Muscle layer of duodenum (tissue), 2 donors: ENCODE measurements around the gene BOLA3.

ENCODE experiments used
- H3K27ac ChIP-seq: one replicate; pipeline ENCODE4 v1.7.0; 2013; ENCODE audit warnings: mild to moderate bottlenecking, low read length
- H3K27me3 ChIP-seq: one replicate; pipeline ENCODE4 v1.7.0; 2013; ENCODE audit warnings: low read depth, mild to moderate bottlenecking, control low read depth, low read length
- H3K36me3 ChIP-seq, 2 donors: one replicate each; pipeline ENCODE4 v1.7.0; 2013; ENCODE audit warnings: low read length in 2 of 2, control low read depth in 1 of 2, mild to moderate bottlenecking in 1 of 2; ENCODE audit not compliant: insufficient read depth in 2 of 2, control insufficient read depth in 1 of 2
- H3K4me1 ChIP-seq, 2 donors: one replicate each; pipeline ENCODE4 v1.7.0; 2013; ENCODE audit warnings: low read length in 2 of 2, mild to moderate bottlenecking in 2 of 2, control low read depth in 1 of 2, moderate library complexity in 1 of 2; ENCODE audit not compliant: insufficient read depth in 2 of 2, control insufficient read depth in 1 of 2
- H3K4me3 ChIP-seq, 2 donors: one replicate each; pipeline ENCODE4 v1.7.0; 2013; ENCODE audit warnings: low read length in 2 of 2, low read depth in 1 of 2, mild to moderate bottlenecking in 1 of 2
- H3K9me3 ChIP-seq, 2 donors: one replicate each; pipeline ENCODE4 v1.7.0; 2013; ENCODE audit warnings: low read length in 2 of 2, control low read depth in 1 of 2, mild to moderate bottlenecking in 1 of 2; ENCODE audit not compliant: control insufficient read depth in 1 of 2
- donor health status: healthy.

The BOLA3 gene

GRCh38 chr2:74119339-74119738 lies 28.4 kb downstream of the BOLA3 start:
- H3K9me3 ChIP-seq = peaks cover 3 to 6% of the 10 kb centered on the region in 2 donors
- H3K4me1 ChIP-seq = no peaks in the 10 kb centered on the region
- no peaks in the 10 kb centered on the region for H3K36me3 ChIP-seq
- peak overlapping the region in 1 of 2 donors; percentile 77 for H3K4me3 ChIP-seq
- H3K27me3 ChIP-seq = no peaks in the 10 kb centered on the region
- no peak overlapping the region for H3K27ac ChIP-seq

GRCh38 chr2:74111380-74111779 lies 36.3 kb downstream of the BOLA3 start:
- H3K36me3 ChIP-seq = no peaks in the 10 kb centered on the region
- H3K27me3 ChIP-seq = no peaks in the 10 kb centered on the region
- H3K4me1 ChIP-seq = no peaks in the 10 kb centered on the region
- H3K4me3 ChIP-seq = no peak overlapping the region
- H3K27ac ChIP-seq = no peak overlapping the region
- no peaks in the 10 kb centered on the region for H3K9me3 ChIP-seq

GRCh38 chr2:74110537-74110936 lies 37.2 kb downstream of the BOLA3 start:
- H3K36me3 ChIP-seq = no peaks in the 10 kb centered on the region

GRCh38 chr2:74109551-74109950 lies 38.2 kb downstream of the BOLA3 start:
- no peaks in the 10 kb centered on the region for H3K4me1 ChIP-seq
- H3K4me3 ChIP-seq = no peak overlapping the region
- H3K27me3 ChIP-seq = no peaks in the 10 kb centered on the region
- no peaks in the 10 kb centered on the region for H3K9me3 ChIP-seq
- no peak overlapping the region for H3K27ac ChIP-seq
- H3K36me3 ChIP-seq = no peaks in the 10 kb centered on the region

More at GRCh38 chr2:74110537-74110936, 37.2 kb downstream of the BOLA3 start:
- Histone ChIP-seq H3K4me3 (no peak overlapping the region), H3K27ac (no peak overlapping the region), H3K9me3 (no peaks in the 10 kb centered on the region), H3K27me3 (no peaks in the 10 kb centered on the region), H3K4me1 (no peaks in the 10 kb centered on the region)

- H3K27ac ChIP-seq = no peak overlapping the region
- peaks cover 0 to 9% of the 10 kb centered on the region in 2 donors for H3K36me3 ChIP-seq
- no peaks in the 10 kb centered on the region for H3K27me3 ChIP-seq
- H3K9me3 ChIP-seq = no peaks in the 10 kb centered on the region
- H3K4me1 ChIP-seq = no peaks in the 10 kb centered on the region
- H3K4me3 ChIP-seq = no peak overlapping the region
Measured at GRCh38 chr2:74107071-74107470, 40.6 kb downstream of the BOLA3 start.

- Histone ChIP-seq H3K27ac (no peak overlapping the region), H3K27me3 (no peaks in the 10 kb centered on the region), H3K9me3 (no peaks in the 10 kb centered on the region), H3K36me3 (peaks cover 8 to 25% of the 10 kb centered on the region in 2 donors), H3K4me3 (no peak overlapping the region), H3K4me1 (no peaks in the 10 kb centered on the region)
Measured at GRCh38 chr2:74105413-74105812, 42.3 kb downstream of the BOLA3 start.

GRCh38 chr2:74104839-74105238 lies 42.9 kb downstream of the BOLA3 start:
- Histone ChIP-seq H3K27ac (no peak overlapping the region), H3K36me3 (peaks cover 12 to 31% of the 10 kb centered on the region in 2 donors)

GRCh38 chr2:74103763-74104162 lies 43.9 kb downstream of the BOLA3 start:
- Histone ChIP-seq H3K27ac (no peak overlapping the region), H3K4me1 (no peaks in the 10 kb centered on the region), H3K36me3 (peaks cover 19 to 40% of the 10 kb centered on the region in 2 donors), H3K9me3 (no peaks in the 10 kb centered on the region), H3K4me3 (no peak overlapping the region), H3K27me3 (no peaks in the 10 kb centered on the region)

More at GRCh38 chr2:74104839-74105238, 42.9 kb downstream of the BOLA3 start:
- Histone ChIP-seq H3K4me1 (no peaks in the 10 kb centered on the region), H3K4me3 (no peak overlapping the region), H3K9me3 (no peaks in the 10 kb centered on the region), H3K27me3 (no peaks in the 10 kb centered on the region)

- H3K36me3 ChIP-seq = peaks cover 19 to 40% of the 10 kb centered on the region in 2 donors
- H3K4me3 ChIP-seq = no peak overlapping the region
- no peak overlapping the region for H3K27ac ChIP-seq
Measured at GRCh38 chr2:74102516-74102915, 45.2 kb downstream of the BOLA3 start.

GRCh38 chr2:74101574-74102300 lies 46.0 kb downstream of the BOLA3 start:
- peaks cover 19 to 40% of the 10 kb centered on the region in 2 donors for H3K36me3 ChIP-seq
- no peak overlapping the region for H3K4me3 ChIP-seq
- no peaks in the 10 kb centered on the region for H3K9me3 ChIP-seq
- H3K4me1 ChIP-seq = no peaks in the 10 kb centered on the region
- H3K27ac ChIP-seq = no peak overlapping the region
- no peaks in the 10 kb centered on the region for H3K27me3 ChIP-seq

More at GRCh38 chr2:74102516-74102915, 45.2 kb downstream of the BOLA3 start:
- no peaks in the 10 kb centered on the region for H3K27me3 ChIP-seq
- H3K9me3 ChIP-seq = no peaks in the 10 kb centered on the region
- no peaks in the 10 kb centered on the region for H3K4me1 ChIP-seq

- no peaks in the 10 kb centered on the region for H3K9me3 ChIP-seq
- no peaks in the 10 kb centered on the region for H3K4me1 ChIP-seq
- H3K27ac ChIP-seq = no peak overlapping the region
- H3K27me3 ChIP-seq = no peaks in the 10 kb centered on the region
- no peak overlapping the region for H3K4me3 ChIP-seq
- peaks cover 24 to 43% of the 10 kb centered on the region in 2 donors for H3K36me3 ChIP-seq
Measured at GRCh38 chr2:74100254-74101216, 47.2 kb downstream of the BOLA3 start.
